MM.1S (cell line): ENCODE data around the gene UBA7.

Experiments used
- DNase-seq: peaks from one replicate; pipeline ENCODE4 v3.0.0-alpha.2; 2015
- H2AFZ ChIP-seq: fragments of 300-600 bp; sonication (generic); 2 replicates; pipeline ENCODE4 v1.6.0; 2016; ENCODE audit warnings: antibody characterized with exemption, low read length
- H3F3A ChIP-seq: fragments of 300-600 bp; sonication (generic); 2 replicates; pipeline ENCODE4 v1.6.1; 2016; ENCODE audit warnings: mild to moderate bottlenecking, antibody characterized with exemption, low read length, moderate library complexity, mixed read lengths; ENCODE audit not compliant: insufficient read depth
- H3K27ac ChIP-seq: fragments of 300-600 bp; sonication (generic); 2 replicates; pipeline ENCODE4 v1.5.1; 2016; ENCODE audit warnings: mild to moderate bottlenecking, low read length
- H3K27me3 ChIP-seq: fragments of 300-600 bp; sonication (generic); replicated peaks from 2 replicates; pipeline ENCODE4 v1.6.0; 2016; ENCODE audit warnings: low read length; ENCODE audit not compliant: insufficient read depth
- H3K36me3 ChIP-seq: fragments of 300-600 bp; sonication (generic); replicated peaks from 2 replicates; pipeline ENCODE4 v1.6.1; 2016; ENCODE audit warnings: mild to moderate bottlenecking, low read length, mixed read lengths; ENCODE audit not compliant: insufficient read depth
- H3K4me1 ChIP-seq: fragments of 300-600 bp; sonication (generic); 2 replicates; pipeline ENCODE4 v1.6.1; 2016; ENCODE audit warnings: low read length, mixed read lengths
- H3K4me2 ChIP-seq: fragments of 300-600 bp; sonication (generic); 2 replicates; pipeline ENCODE4 v1.6.0; 2016; ENCODE audit warnings: low read depth, low read length
- H3K4me3 ChIP-seq: fragments of 300-600 bp; sonication (generic); 2 replicates; pipeline ENCODE4 v1.5.1; 2016; ENCODE audit warnings: low read length, mixed read lengths
- H3K79me2 ChIP-seq: fragments of 300-600 bp; sonication (generic); 2 replicates; pipeline ENCODE4 v1.6.1; 2016; ENCODE audit warnings: mixed run types, low read length, mixed read lengths
- H3K9ac ChIP-seq: fragments of 300-600 bp; sonication (generic); 2 replicates; pipeline ENCODE4 v1.6.1; 2016; ENCODE audit warnings: low read length, mixed read lengths
- H3K9me2 ChIP-seq: fragments of 300-600 bp; sonication (generic); replicated peaks from 2 replicates; pipeline ENCODE4 v1.6.1; 2016; ENCODE audit warnings: mild to moderate bottlenecking, low read length, mixed read lengths; ENCODE audit not compliant: insufficient read depth
- H3K9me3 ChIP-seq: fragments of 300-600 bp; sonication (generic); replicated peaks from 2 replicates; pipeline ENCODE4 v1.6.1; 2016; ENCODE audit warnings: mild to moderate bottlenecking, low read length, mixed read lengths; ENCODE audit not compliant: insufficient read depth
- H4K20me1 ChIP-seq: fragments of 300-600 bp; sonication (generic); 2 replicates; pipeline ENCODE4 v1.6.1; 2016; ENCODE audit warnings: mild to moderate bottlenecking, low read length, moderate library complexity, mixed read lengths; ENCODE audit not compliant: insufficient read depth
- CTCF ChIP-seq: fragments of 300-600 bp; sonication (generic); IDR thresholded peaks from 2 replicates; pipeline ENCODE4 v1.5.1; 2016; ENCODE audit warnings: antibody characterized with exemption, low read length, mixed read lengths
- EZH2 ChIP-seq: fragments of 300-600 bp; sonication (generic); optimal IDR thresholded peaks from 2 replicates; pipeline ENCODE3; 2017; ENCODE audit warnings: low read depth, mild to moderate bottlenecking, antibody characterized with exemption, low read length, mixed read lengths
- EZH2phosphoT487 ChIP-seq: fragments of 300-600 bp; sonication (generic); IDR thresholded peaks from 2 replicates; pipeline ENCODE4 v1.6.1; 2018; ENCODE audit warnings: antibody characterized with exemption, low read length

Gene UBA7

GRCh38 chr3:49792371-49793150, 21.2 kb downstream of the UBA7 start:
- no peak for DNase-seq
- Histone ChIP-seq H3K4me1 (no peaks in the 10 kb centered on the region), H3F3A (no peaks in the 10 kb centered on the region), H3K9me2 (no peaks in the 10 kb centered on the region), H4K20me1 (no peaks in the 10 kb centered on the region), H3K79me2 (no peaks in the 10 kb centered on the region), H3K9me3 (no peaks in the 10 kb centered on the region), H3K27ac (no peak overlapping the region), H3K4me3 (no peak overlapping the region), H3K27me3 (no peaks in the 10 kb centered on the region; the same call in 1 of the 2 replicates), H2AFZ (no peak overlapping the region), H3K9ac (no peak overlapping the region), H3K36me3 (no peaks in the 10 kb centered on the region), H3K4me2 (no peak overlapping the region)
- TF ChIP-seq EZH2, result no peak

GRCh38 chr3:49791571-49791970, 22.2 kb downstream of the UBA7 start:
- Histone ChIP-seq H3K27ac (no peak overlapping the region), H3K4me1 (peaks cover 6% of the 10 kb centered on the region), H3F3A (no peaks in the 10 kb centered on the region), H3K4me2 (no peak overlapping the region), H3K27me3 (no peaks in the 10 kb centered on the region; the same call in 1 of the 2 replicates), H3K79me2 (no peaks in the 10 kb centered on the region), H3K9me2 (no peaks in the 10 kb centered on the region), H3K9ac (no peak overlapping the region), H3K36me3 (no peaks in the 10 kb centered on the region), H3K9me3 (no peaks in the 10 kb centered on the region), H3K4me3 (no peak overlapping the region), H4K20me1 (no peaks in the 10 kb centered on the region), H2AFZ (no peak overlapping the region)
- no peak for TF ChIP-seq CTCF
- TF ChIP-seq EZH2phosphoT487, result no peak
- TF ChIP-seq EZH2, result no peak
- no peak for DNase-seq

GRCh38 chr3:49790626-49791411, 22.9 kb downstream of the UBA7 start:
- Histone ChIP-seq H3K27me3 (no peaks in the 10 kb centered on the region; the same call in 1 of the 2 replicates), H3K27ac (no peak overlapping the region), H3F3A (no peaks in the 10 kb centered on the region), H3K4me2 (no peak overlapping the region), H3K9me2 (no peaks in the 10 kb centered on the region), H4K20me1 (no peaks in the 10 kb centered on the region), H3K36me3 (no peaks in the 10 kb centered on the region), H3K79me2 (peaks cover 6% of the 10 kb centered on the region), H3K9ac (no peak overlapping the region), H3K9me3 (no peaks in the 10 kb centered on the region), H3K4me3 (no peak overlapping the region), H2AFZ (no peak overlapping the region), H3K4me1 (peaks cover 6% of the 10 kb centered on the region)
- no peak for DNase-seq
- TF ChIP-seq EZH2, result no peak
- no peak for TF ChIP-seq EZH2phosphoT487
- TF ChIP-seq CTCF, result no peak
